Activated T-cell treated with anti-CD3 and anti-CD28 coated beads, Interleukin-2, amount 50 U/mL, for 48 hours (primary cell): ENCODE results near the gene TNFRSF6B.
"Not testable (repeated sequence)": the region's sequence is repeated elsewhere in the genome, so short reads cannot be mapped to it uniquely, and the experiment has no call there.

Source experiments
- DNase-seq, 2 experiments: peaks; one replicate each; pipeline ENCODE4 v3.0.0-alpha.2; 2020

The TNFRSF6B gene

DNA sequence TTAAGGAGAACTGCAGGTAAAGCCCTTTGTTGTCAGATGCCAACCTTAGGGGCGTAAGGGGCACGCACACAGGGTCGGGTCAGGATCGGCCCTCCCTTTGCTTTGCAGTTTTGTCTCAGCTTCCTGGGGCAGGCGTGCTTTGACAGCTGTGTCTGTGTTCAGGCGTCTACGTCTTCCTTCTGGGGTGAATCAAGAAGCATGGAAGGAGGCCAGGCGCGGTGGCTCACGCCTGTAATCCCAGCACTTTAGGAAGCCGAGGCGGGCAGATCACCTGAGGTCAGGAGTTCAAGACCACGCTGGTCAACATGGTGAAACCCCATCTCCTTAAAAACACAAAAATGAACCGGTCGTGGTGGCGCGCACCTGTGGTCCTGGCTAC lies 12.7 kb downstream of the TNFRSF6B start:
- no peak for DNase-seq

DNA sequence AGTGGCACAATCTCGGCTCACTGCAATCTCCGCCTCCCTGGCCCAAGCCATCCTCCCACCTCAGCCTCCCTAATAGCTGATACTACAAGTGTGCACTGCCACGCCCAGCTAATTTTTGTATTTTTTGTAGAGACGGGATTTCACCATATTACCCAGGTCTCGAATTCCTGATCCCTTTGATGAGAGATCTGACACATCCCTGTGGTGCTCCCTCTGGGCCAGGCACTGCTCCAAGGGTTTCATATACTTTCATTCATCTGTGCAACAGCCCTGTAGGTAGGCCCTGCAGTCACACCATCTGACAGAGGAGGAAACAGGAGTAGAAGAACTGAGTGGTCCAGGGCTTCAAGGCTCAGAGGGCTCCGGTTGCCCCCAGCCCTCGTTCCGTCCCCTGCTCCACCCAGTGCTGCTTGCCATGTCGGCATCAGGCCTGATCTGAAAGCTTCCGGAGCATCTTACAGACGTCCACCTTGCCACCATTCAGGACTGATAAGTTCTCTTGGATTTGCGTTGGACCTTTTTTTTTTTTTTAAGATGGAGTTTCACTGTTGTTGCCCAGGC lies 14.7 kb downstream of the TNFRSF6B start:
- no peak for DNase-seq

DNA sequence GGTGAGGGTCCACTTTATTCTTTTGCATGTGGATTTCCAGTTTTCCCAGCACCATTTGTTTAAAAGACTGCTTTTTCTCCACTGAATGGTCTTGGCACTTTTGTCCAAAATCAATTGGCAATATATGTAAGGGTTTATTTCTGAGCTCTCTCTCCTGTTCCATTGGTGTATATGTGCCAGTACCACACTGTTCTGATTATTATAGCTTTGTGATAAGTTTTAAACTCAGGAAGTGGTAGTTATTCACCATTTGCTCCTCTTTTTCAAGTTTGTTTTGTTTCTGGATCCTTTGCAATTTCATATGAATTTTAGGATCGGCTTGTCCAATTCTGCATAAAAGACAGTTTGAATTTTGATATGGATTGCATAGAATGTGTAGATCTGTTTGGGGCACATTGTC lies 15.7 kb downstream of the TNFRSF6B start:
- DNase-seq, result no peak

DNA sequence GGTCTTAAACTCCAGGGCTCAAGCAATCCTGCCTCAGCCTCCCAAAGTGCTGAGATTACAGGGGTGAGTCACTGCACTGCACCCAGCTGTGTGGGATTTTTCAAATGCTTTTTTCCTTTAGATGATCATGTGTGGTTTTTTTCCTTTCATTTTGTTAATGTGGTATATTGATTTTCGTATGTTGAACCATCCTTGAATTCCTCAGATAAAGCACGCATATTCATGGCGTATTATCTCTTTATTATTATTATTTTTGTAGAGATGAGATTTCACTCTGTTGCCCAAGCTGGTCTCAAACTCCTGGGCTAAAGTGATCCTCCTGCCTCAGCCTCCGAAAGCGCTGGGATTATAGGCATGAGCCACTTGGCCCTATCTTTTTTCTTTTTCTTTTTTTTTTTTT lies 18.4 kb downstream of the TNFRSF6B start:
- DNase-seq, result no peak

DNA sequence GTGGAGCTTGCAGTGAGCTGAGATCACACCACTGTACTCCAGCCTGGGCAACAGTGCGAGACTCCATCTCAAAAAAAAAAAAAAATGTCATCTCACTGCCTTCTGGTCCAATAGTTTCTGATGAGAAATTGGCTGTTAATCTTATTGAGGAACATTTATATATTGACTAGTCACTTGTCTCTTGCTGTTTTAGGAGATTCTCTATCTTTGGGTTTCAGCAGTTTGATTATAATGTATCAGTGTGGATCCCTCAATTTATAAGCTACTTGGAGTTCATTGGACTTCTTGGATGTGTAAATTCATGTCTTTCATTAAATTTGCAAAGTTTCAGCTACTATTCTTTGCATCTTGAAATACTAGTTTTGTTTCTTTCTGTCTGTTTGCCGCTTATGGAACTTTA lies 22.5 kb downstream of the TNFRSF6B start:
- DNase-seq, result no peak

DNA sequence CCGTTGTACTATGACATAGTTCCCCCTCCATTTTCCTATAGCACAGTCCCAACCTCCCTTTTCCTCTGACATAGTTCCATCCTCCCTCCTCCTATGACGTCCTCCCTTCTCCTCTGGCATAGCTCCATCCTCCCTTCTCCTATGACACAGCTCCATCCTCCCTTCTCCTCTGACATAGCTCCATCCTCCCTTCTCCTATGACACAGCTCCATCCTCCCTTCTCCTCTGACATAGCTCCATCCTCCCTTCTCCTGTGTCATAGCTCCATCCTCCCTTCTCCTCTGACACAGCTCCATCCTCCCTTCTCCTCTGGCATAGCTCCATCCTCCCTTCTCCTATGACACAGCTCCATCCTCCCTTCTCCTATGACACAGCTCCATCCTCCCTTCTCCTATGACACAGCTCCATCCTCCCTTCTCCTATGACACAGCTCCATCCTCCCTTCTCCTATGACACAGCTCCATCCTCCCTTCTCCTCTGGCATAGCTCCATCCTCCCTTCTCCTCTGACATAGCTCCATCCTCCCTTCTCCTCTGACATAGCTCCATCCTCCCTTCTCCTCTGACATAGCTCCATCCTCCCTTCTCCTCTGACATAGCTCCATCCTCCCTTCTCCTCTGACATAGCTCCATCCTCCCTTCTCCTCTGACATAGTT lies 26.6 kb downstream of the TNFRSF6B start:
- not testable (repeated sequence) for DNase-seq

DNA sequence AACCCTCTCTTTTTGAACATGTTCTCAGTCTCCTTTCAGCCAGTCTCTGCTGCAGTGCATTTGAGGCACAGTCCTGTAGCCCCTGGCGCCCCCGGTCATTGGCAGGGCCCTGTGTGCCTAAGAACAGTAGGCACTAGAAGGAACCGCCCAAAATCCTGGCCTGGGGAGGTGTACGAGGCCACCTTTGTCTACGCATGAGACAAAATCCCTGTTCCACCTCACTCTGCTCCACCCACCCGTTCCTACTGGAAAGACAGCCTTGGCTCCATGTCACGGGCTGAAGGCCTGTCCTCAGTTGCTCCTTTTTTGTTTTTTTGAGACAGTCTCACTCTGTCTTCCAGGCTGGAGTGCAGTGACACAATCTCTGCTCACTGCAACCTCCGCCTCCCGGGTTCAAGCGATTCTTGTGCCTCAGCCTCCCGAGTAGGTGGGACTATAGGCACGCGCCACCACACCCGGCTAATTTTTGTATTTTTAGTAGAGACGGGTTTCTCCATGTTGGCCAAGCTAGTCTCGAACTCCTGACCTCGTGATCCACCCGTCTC lies 33.8 kb downstream of the TNFRSF6B start:
- DNase-seq, result not testable (repeated sequence)

DNA sequence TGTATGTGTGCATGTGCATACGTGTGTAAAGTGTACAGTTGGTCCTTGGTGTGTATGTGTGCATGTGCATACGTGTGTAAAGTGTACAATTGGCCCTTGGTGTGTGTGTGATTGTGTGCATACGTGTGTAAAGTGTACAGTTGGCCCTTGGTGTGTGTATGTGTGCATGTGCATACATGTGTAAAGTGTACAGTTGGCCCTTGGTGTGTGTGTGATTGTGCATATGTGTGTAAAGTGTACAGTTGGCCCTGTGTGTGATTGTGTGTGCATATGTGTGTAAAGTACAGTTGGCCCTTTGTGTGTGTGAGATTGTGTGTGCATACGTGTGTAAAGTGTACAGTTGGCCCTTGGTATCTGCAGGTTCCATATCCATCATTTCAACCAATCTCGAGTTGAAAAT lies 35.0 kb downstream of the TNFRSF6B start:
- no peak for DNase-seq

DNA sequence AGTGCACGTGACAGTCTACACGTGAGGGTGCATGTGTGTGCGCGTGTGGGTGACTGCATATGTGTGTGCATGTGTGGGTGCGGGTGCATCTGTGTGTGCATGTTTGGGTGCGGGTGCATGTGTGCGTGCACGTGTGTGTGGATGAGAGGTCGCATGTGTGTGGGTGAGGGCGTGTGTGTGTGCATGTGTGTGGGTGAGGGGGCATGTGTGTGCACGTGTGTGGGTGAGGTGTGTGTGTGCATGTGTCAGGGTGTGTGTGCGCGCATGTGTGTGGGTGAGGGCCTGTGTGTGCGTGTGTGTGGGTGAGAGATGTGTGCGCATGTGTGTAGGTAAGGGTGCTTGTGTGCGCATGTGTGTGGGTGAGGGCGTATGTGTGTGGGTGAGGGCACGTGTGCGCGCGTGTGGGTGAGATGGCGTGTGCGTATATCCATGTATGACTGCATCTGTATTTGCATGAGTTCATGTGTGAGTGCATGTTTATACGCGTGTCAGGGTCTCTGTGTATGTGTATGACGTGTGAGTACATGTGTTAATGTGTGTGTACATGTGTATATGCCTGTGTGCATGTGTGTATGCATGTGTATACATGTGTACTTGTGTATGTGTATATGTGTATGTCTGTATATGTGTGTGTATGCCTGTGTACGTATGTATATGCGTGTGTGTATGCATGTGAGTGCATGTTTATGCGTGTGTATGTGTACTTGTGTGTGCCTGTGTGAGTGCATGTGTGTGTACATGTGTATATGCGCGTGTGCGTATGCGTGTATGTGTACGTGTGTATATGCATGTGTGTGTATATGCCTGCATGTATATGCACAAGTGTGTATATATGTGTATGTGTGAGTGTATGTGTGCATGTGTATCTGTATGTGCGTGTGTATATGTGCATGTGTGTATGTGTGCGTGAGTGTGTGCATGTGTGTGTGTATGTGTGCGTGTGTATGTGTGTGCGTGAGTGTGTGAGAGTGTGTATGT lies 36.0 kb downstream of the TNFRSF6B start:
- DNase-seq, result no peak

DNA sequence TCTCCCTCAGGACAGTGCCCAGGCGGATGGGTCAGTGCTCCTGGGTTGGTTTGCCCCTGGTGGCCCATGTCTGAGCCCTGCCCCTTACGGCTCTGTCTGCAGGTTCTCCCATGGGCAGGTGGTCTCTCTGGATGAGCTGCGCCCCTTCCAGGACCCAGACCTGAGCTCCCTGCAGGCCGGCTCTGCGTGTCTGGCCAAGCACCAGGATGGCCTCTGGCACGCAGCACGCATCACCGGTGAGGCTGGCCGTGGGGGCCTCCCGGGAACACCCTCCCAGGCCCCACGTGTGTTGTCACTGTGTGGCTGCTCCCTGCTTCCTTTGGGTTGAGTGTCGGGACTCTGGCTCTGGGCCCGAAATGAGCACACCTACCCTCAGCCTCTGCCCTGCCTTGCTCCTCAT lies 36.7 kb downstream of the TNFRSF6B start:
- DNase-seq, result no peak

DNA sequence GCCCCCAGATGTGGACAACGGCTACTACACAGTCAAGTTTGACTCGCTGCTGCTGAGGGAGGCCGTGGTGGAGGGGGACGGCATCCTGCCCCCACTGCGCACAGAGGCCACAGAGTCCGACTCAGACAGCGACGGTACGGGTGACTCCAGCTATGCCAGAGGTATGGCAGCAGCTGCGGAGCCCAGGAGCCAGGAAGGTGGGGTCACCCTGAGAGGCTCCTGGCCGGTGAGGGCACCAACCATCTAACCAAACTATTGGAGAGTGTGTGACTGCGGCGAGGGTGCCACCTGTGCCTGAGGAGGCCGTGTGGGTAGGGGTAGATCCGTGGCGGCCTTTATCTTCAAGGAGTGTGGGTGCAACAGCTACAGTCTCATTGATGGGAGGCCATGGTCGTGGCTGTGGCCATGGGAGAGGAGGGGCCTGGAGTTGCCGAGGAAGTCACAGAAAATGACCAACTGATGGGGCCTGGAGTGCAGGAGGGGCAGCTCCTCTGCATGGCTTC lies 37.2 kb downstream of the TNFRSF6B start:
- no peak for DNase-seq

DNA sequence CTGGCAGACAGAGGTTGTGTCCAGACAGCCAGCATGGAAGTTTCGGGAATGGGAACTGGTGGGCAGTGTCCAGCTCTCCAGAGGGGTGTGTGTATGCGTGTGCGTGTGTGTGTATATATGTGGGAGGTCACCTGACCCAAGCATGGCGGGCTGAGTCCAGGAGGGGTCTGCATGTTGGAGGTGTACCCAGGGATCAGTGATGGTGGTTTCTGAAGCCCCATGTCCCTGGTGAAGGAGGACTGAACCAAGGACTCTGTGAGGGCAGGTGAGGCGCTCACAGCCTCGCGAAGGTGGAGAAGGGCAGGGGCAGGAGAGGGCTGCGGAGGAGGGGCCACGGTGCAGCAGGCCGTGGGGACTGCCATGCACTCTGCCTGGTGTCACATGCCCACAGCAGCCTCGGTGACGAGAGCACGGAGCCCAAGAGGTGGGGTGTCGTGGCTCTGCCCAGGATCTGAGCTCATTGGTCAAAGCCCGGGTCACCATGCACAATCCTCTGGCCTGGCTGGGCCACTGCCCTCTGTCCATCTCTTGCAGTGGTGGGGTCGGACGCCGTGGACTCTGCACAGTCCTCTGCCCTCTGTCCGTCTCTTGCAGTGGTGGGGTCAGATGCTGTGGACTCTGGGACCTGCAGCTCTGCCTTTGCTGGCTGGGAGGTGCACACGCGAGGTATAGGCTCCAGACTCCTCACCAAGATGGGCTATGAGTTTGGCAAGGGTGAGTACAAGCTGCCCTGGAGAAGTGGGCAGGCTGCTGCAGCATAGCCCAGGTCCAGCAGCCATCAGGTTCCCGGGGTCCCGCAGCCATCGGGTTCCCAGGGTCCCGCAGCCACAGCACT lies 37.9 kb downstream of the TNFRSF6B start:
- no peak for DNase-seq

DNA sequence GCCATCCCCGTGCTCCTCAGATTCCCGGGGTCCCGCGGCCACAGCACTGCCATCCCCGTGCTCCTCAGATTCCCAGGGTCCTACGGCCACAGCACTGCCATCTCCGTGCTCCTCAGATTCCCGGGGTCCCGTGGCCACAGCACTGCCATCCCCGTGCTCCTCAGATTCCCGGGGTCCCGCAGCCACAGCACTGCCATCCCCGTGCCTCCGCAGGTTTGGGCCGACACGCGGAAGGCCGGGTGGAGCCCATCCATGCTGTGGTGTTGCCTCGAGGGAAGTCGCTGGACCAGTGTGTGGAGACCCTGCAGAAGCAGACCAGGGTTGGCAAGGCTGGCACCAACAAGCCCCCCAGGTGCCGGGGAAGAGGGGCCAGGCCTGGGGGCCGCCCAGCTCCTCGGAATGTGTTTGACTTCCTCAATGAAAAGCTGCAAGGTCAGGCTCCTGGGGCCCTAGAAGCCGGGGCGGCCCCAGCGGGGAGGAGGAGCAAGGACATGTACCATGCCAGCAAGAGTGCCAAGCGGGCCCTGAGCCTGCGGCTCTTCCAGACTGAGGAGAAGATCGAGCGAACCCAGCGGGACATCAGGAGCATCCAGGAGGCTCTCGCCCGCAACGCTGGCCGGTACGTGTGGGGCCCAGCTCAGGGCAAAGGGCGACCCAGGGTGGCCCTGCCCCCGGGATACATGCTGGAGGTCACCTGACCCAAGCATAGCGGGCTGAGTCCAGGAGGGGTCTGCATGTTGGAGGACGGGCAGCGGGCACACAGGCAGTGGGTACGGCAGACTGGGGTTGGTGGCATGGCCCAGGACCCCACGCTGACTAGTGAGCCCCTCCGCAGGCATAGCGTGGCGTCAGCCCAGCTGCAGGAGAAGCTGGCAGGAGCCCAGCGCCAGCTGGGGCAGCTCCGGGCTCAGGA lies 38.8 kb downstream of the TNFRSF6B start:
- no peak for DNase-seq

DNA sequence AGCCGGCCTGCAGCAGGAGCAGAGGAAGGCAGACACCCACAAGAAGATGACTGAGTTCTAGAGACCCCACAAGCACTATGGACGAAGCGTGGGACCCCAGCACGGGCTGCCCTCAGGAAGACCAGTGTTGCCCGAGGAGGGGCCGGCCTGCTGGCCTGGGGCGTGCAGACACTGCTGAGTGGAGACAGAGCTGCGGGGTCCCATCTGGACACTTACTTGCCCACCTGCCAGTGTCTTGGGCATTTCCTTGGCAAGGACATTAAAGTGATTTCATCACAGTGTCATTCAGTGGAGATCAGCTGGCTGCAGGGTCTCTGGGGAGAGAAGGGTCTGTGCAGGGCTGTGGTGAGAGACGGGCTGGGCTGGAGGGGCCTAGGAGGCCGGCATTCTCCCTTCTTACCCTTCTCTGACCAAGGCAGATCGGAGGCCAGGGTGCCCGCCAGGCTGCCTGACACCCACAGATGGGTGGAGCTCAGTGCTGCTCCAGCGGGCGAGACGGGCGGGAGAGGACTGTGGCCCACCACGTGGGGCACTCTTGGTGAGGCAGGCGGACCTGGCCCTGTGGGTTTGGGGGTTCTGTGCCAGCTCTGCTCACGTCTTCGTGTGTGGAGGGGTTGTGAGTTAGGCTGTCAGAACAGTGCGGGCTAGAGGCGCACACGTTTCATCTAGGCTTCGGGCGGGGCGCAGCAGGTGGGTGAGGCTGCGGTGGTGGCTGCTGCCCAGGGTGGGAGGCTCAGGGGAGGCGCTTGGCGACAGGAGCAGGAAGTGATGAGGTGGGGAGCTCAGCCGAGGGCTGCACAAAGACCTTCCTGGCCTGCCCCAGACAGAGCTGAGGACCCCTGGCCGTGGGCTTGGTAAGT lies 39.6 kb downstream of the TNFRSF6B start, which contains the start of gene LIME1:
LIME1 (plus strand) TSS at position 806 of the 860 bp plus-strand sequence. CDS start 886 bp downstream, outside the sequence.
- peak; percentile 70 to 77 for DNase-seq

DNA sequence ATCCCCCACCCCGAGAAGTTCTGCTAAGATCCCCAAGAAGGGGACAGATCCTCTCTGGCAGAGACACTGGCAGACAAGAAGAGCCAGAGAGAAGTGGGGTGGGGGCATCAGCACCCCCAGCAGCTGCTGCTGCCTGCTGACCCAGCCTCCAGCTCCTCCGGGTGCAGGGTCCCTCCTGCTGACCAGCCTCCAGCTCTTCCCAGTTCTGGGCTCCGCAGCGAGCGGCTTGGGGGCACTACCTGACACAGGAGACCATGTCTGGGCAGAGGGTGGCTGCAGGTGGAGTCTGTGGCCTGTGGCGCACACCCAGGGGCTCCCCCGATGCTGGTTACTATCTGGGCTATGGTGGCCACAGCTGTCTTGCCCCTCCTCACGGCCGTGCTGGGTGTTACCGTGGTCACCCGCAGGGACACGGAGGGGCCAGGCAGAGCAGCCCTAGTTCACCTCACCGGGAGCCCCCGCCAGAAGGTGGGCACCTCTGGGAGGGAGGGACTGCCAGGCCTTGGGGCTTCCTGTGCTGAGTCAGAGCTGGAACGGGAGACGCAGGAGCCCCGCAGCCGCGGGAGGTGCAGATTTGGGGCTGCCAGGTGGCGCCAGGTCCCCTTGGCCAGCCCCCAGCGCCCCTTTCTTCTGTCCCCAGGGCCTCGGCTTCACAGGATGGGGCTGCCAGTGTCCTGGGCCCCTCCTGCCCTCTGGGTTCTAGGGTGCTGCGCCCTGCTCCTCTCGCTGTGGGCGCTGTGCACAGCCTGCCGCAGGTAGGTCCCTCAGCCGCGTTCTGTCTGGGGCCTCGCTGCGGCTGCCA lies 40.6 kb downstream of the TNFRSF6B start:
- peak; percentile 73 to 74 for DNase-seq

DNA sequence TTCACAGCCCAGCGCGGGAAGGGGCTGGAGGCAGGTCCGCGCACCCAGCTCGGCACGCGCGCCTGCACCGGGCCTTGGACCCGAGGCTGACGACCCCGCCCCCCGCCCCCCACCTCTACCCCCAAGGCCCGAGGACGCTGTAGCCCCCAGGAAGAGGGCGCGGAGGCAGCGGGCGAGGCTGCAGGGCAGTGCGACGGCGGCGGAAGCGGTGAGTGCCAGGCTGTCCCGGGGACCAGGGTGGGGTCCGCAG lies 41.2 kb downstream of the TNFRSF6B start:
- peak in 1 of 2 experiments; percentile 50 for DNase-seq

DNA sequence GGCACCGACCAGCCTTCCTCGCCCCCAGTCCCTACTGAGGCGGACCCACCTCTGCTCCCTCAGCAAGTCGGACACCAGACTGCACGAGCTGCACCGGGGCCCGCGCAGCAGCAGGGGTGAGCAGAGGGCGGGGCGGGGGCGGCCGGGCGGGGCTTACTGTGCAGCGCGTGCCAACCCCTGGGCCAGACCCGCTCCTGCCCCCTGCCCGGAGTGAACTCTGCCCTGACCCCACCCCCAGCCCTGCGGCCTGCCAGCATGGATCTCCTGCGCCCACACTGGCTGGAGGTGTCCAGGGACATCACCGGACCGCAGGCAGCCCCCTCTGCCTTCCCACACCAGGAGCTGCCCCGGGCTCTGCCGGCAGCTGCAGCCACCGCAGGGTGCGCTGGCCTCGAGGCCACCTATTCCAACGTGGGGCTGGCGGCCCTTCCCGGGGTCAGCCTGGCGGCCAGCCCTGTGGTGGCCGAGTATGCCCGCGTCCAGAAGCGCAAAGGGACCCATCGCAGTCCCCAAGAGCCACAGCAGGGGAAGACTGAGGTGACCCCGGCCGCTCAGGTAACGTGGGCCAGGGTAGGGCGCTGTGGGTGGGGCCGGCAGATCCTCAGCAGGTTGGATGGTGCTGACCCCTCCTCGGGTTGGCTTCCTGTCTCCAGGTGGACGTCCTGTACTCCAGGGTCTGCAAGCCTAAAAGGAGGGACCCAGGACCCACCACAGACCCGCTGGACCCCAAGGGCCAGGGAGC lies 41.7 kb downstream of the TNFRSF6B start:
- peak; percentile 45 to 64 for DNase-seq

DNA sequence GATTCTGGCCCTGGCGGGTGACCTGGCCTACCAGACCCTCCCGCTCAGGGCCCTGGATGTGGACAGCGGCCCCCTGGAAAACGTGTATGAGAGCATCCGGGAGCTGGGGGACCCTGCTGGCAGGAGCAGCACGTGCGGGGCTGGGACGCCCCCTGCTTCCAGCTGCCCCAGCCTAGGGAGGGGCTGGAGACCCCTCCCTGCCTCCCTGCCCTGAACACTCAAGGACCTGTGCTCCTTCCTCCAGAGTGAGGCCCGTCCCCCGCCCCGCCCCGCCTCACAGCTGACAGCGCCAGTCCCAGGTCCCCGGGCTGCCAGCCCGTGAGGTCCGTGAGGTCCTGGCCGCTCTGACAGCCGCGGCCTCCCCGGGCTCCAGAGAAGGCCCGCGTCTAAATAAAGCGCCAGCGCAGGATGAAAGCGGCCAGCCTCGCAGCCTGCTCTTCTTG lies 42.3 kb downstream of the TNFRSF6B start:
- peak; percentile 49 to 58 for DNase-seq
